HCT116 (cell line): Measurements from ENCODE around the gene VAMP8. TPM values are rescaled to one million over a fixed set of nuclear protein-coding genes. Genes with fewer than 3 reads are reported as not detected.

Experiments used
- ATAC-seq: fragments of 200-7000 bp; cut with Tn5 transposase; 2 replicates; pipeline ENCODE4 v1.9.1; 2020; ENCODE audit warnings: mild to moderate bottlenecking, moderate library complexity
- BruUV-seq: library from RNA; stranded (reverse); fragments of 400-500 nt; replicated peaks from 2 replicates; lab custom pipeline; 2021; lab: Mats Ljungman, UMichigan
- CTCF ChIA-PET: fragments of 300-600 bp; sonication (Branson Sonifier 250); formaldehyde crosslinking; loops from one replicate; lab custom pipeline; 2021; ENCODE audit warnings: antibody characterized with exemption; lab: Charles Lee
- POLR2A ChIA-PET: fragments of 300-600, 350-600 bp; sonication (Branson Sonifier 250); formaldehyde crosslinking; loops from one replicate; lab custom pipeline; 2021; ENCODE audit warnings: antibody characterized with exemption; lab: Charles Lee
- RAD21 ChIA-PET, 2 experiments: fragments of 300-600 bp; sonication (Branson Sonifier 250); formaldehyde crosslinking; loops; one replicate each; lab custom pipeline; 2023; ENCODE audit warnings: low total read pairs in 2 of 2; ENCODE audit not compliant: uncharacterized antibody in 2 of 2, unreplicated experiment in 2 of 2, low non-redundant PET in 1 of 2; lab: Charles Lee
- DNase-seq: peaks from one replicate; pipeline ENCODE4 v3.0.0-alpha.2; 2010; ENCODE audit warnings: low read depth, low spot score
- H2AFZ ChIP-seq: fragments of 200-600 bp; shearing (Covaris generic), sonication (generic); 2 replicates; pipeline ENCODE4 v1.6.1; 2017; ENCODE audit warnings: low read depth, mixed run types, mixed read lengths, antibody characterized with exemption, low read length; ENCODE audit not compliant: poor library complexity, severe bottlenecking
- H3K27ac ChIP-seq: 2 replicates; pipeline ENCODE4 v1.5.1; 2012; ENCODE audit warnings: low read depth, low read length
- H3K27me3 ChIP-seq: fragments of 200-600 bp; sonication (generic); 2 replicates; pipeline ENCODE4 v1.6.1; 2016; ENCODE audit warnings: mixed run types, low read length, mixed read lengths; ENCODE audit not compliant: insufficient read depth
- H3K36me3 ChIP-seq, 2 experiments: fragments of 200-500 bp in 1 of 2; fragments of 200-600 bp in 1 of 2; sonication (Bioruptor generic) in 1 of 2; sonication (generic) in 1 of 2; 2 replicates each; pipeline versions ENCODE4 v1.5.1 to v1.6.1; 2014 to 2016; ENCODE audit warnings: low read length in 2 of 2, inconsistent platforms in 1 of 2, mixed read lengths in 1 of 2, mixed run types in 1 of 2; ENCODE audit not compliant: insufficient read depth in 2 of 2, control insufficient read depth in 1 of 2
- H3K4me1 ChIP-seq, 2 experiments: fragments of 200-600 bp in 1 of 2; sonication (generic) in 1 of 2; 2 replicates each; pipeline versions ENCODE4 v1.5.1 to v1.6.1; 2012 to 2017; ENCODE audit warnings: low read length in 2 of 2, inconsistent platforms in 1 of 2, mild to moderate bottlenecking in 1 of 2, mixed read lengths in 1 of 2, mixed run types in 1 of 2, moderate library complexity in 1 of 2; ENCODE audit not compliant: insufficient read depth in 2 of 2, control insufficient read depth in 1 of 2
- H3K4me2 ChIP-seq: fragments of 200-600 bp; sonication (generic); 2 replicates; pipeline ENCODE4 v1.6.1; 2017; ENCODE audit warnings: mixed run types, low read length, mixed read lengths
- H3K4me3 ChIP-seq, 2 experiments: fragments of 200-600 bp in 1 of 2; sonication (generic) in 1 of 2; replicated peaks in 1 of 2; 2 replicates each; pipeline ENCODE4 v1.5.1; 2011 to 2016; ENCODE audit warnings: low read length in 2 of 2, control low read depth in 1 of 2, low read depth in 1 of 2, mild to moderate bottlenecking in 1 of 2, mixed read lengths in 1 of 2, mixed run types in 1 of 2
- H3K79me2 ChIP-seq: fragments of 200-600 bp; sonication (generic); 2 replicates; pipeline ENCODE4 v1.6.1; 2017; ENCODE audit warnings: mild to moderate bottlenecking, mixed run types, low read length, moderate library complexity, mixed read lengths; ENCODE audit not compliant: insufficient read depth
- H3K9ac ChIP-seq: fragments of 200-600 bp; sonication (generic); 2 replicates; pipeline ENCODE4 v1.6.1; 2016; ENCODE audit warnings: low read length, mixed read lengths
- H3K9me2 ChIP-seq: fragments of 200-600 bp; sonication (generic), shearing (Covaris generic); 2 replicates; pipeline ENCODE4 v1.6.1; 2017; ENCODE audit warnings: mixed run types, mild to moderate bottlenecking, moderate library complexity; ENCODE audit not compliant: insufficient read depth
- H3K9me3 ChIP-seq, 2 experiments: fragments of 200-500 bp in 1 of 2; fragments of 200-600 bp in 1 of 2; sonication (Bioruptor generic) in 1 of 2; sonication (generic) in 1 of 2; 2 replicates each; pipeline ENCODE4 v1.6.1; 2014 to 2017; ENCODE audit warnings: low read length in 2 of 2, mixed read lengths in 2 of 2, inconsistent platforms in 1 of 2, low read depth in 1 of 2, mild to moderate bottlenecking in 1 of 2, mixed run types in 1 of 2, moderate library complexity in 1 of 2; ENCODE audit not compliant: control insufficient read depth in 1 of 2, insufficient read depth in 1 of 2
- H4K20me1 ChIP-seq: fragments of 200-600 bp; sonication (generic), shearing (Covaris generic); 2 replicates; pipeline ENCODE4 v1.6.1; 2017; ENCODE audit warnings: mixed run types, mild to moderate bottlenecking, moderate library complexity; ENCODE audit not compliant: insufficient read depth
- POLR2AphosphoS5 ChIP-seq: IDR thresholded peaks from 2 replicates; pipeline ENCODE4 v1.6.1; 2011; ENCODE audit warnings: mild to moderate bottlenecking, low read depth, low read length, moderate library complexity
- SRF ChIP-seq: IDR thresholded peaks from 2 replicates; pipeline ENCODE4 v1.6.1; 2012; ENCODE audit warnings: low read depth
- ZNF274 ChIP-seq: fragments of 200-500 bp; sonication (Bioruptor generic); IDR thresholded peaks from 2 replicates; pipeline ENCODE4 v1.6.1; 2014; ENCODE audit warnings: mild to moderate bottlenecking, low read depth, low read length, inconsistent platforms
- intact Hi-C: fragments of 100-400 bp; cut with micrococcal nuclease; formaldehyde crosslinking; loops from 2 replicates; pipeline ENCODE4 v1.10.0; 2022
- total RNA-seq: library from RNA; stranded (reverse); gene quantifications from one replicate; pipeline ENCODE4 v1.2.1, GENCODE V29; 2021; ENCODE audit not compliant: unreplicated experiment

VAMP8 gene
- total RNA-seq, 1 experiment from 2014 or later: 52.6 TPM

DNA sequence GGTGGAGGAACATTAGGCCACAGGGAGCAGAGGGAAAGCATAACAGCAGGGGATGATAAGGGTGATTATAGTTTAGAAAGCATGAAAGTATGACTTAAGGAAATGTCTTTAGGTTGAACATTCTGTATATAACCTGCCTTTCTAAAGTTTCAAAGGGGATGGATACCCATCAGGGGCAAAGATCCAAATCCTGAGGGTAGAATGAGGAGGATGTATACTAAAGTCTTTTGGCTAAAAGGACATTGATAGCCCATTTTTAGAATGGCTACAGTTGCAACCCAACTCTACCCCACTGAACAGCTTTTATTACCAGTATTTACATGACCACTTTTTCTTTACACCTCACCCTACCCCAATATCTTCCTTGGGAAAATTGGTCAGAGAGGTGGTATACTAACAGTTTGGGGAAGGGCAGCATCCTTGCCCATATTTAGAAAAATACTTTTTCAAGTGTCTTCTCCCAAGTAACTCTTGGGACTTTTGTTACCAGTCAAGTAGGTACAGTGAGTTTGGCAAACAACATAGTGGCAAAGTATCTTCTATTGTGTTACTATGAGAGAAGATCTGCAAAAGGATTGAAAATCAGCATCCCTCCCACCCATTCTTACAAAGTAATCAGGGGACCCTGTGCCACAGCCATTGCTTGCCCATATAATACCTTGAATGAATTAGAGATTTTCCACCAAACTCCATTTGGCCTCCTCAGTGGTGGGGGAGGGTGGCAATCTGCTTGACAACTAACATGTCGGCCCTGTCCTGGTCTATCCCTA, 30.1 kb upstream of the VAMP8 start:
- intact Hi-C loops: no loop called here
- ATAC-seq: peak; percentile 5; the same call in 1 of the 2 replicates
- CTCF ChIA-PET: interaction anchor here (2.0 to 5.0 kb wide), 2 partner anchors 126 to 127 kb away, joined by 6 to 118 read pairs; partner anchors contain the start of gene SH2D6
- H3K9me2 ChIP-seq: no peaks in the 10 kb centered on the region
- peak; percentile 69 for TF ChIP-seq POLR2AphosphoS5
- no peak for TF ChIP-seq ZNF274
- POLR2A ChIA-PET: interaction anchor here (1.0 to 15.3 kb wide), 16 partner anchors 7 to 156 kb away, joined by 3 to 236 read pairs (median 4); partner anchors contain the start of genes GGCX, MAT2A and SH2D6
- peaks cover 18% of the 10 kb centered on the region; the same call in 1 of the 2 replicates for H4K20me1 ChIP-seq
- no peak overlapping the region for H3K9ac ChIP-seq
- peaks cover 0 to 12% of the 10 kb centered on the region in 2 experiments; a peak in 1 of 4 replicates for H3K4me1 ChIP-seq
- peaks cover 13% of the 10 kb centered on the region for H3K79me2 ChIP-seq
- H3K27ac ChIP-seq: peak overlapping the region; percentile 34; the same call in 1 of the 2 replicates
- no peak overlapping the region for H3K4me3 ChIP-seq
- peaks cover 21 to 56% of the 10 kb centered on the region in 2 experiments for H3K36me3 ChIP-seq
- no peaks in the 10 kb centered on the region for H3K9me3 ChIP-seq
- DNase-seq: no peak
- RAD21 ChIA-PET: interaction anchor here in 1 of 2 experiments (1.4 kb wide), 1 partner anchor 127 kb away, joined by 3 read pairs; no protein-coding TSS in a partner anchor
- BruUV-seq: no TSS peak
- no peak overlapping the region for H2AFZ ChIP-seq
- no peak overlapping the region for H3K4me2 ChIP-seq
- H3K27me3 ChIP-seq: no peaks in the 10 kb centered on the region

DNA sequence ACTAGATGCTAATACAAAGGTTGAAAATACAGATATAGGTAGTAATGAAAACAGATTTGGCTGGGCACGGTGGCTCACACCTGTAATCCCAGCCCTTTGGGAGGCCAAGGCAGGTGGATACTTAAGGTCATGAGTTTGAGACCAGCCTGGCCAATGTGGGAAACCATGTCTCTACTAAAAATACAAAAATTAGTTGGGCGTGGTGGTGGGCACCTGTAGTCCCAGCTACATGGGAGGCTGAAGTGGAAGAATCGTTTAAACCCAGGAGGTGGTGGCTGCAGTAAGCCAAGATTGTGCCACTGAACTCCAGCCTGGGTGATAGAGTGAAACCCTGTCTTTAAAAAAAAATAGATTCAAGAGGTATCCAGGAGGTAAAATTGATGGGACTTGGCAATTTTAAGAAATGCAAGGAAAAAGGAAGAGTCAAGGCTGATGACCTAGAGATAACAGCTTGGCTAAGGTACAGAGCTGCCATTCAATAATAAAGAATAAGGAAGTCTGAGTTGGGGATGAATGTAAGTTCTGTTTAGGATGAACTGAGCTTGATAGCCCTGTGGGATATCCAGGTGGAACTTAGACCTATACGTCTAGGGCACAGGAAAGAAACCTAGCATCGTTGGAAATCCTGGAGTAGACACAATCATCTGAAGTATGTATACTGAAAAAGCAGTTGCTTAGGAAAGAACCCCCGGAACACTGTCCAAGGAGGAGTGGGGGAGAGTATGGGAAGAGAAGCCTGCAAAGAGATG, 29.4 kb upstream of the VAMP8 start:
- intact Hi-C loops: no loop called here

More for the DNA sequence above, 29.4 kb upstream of the VAMP8 start:
- CTCF ChIA-PET: interaction anchor here (0.9 to 5.0 kb wide), 3 partner anchors 9 to 128 kb away, joined by 3 to 118 read pairs (median 3); partner anchors contain the start of genes MAT2A and SH2D6
- TF ChIP-seq SRF (no peak), POLR2AphosphoS5 (0 out of 2 replicates have a peak, but pooled peaks have one; percentile 2)
- TF ChIP-seq, all 23 proteins: peak for 1
- BruUV-seq: no TSS peak
- H3K27me3 ChIP-seq: no peaks in the 10 kb centered on the region
- no peaks in the 10 kb centered on the region for H3K9me3 ChIP-seq
- H3K4me1 ChIP-seq: peaks cover 0 to 9% of the 10 kb centered on the region in 2 experiments; a peak in 1 of 4 replicates
- H3K9me2 ChIP-seq: no peaks in the 10 kb centered on the region
- no peak overlapping the region for H3K4me2 ChIP-seq
- H3K27ac ChIP-seq: no peak overlapping the region
- ChIA-PET POLR2A (interaction anchor here (1.1 to 15.3 kb wide), 8 partner anchors 8 to 157 kb away, joined by 3 to 236 read pairs (median 3); partner anchors contain the start of genes MAT2A and SH2D6), RAD21 (interaction anchor here in 1 of 2 experiments (1.4 kb wide), 1 partner anchor 128 kb away, joined by 3 read pairs; no protein-coding TSS in a partner anchor)
- H2AFZ ChIP-seq: no peak overlapping the region
- peaks cover 16 to 56% of the 10 kb centered on the region in 2 experiments; a peak in 3 of 4 replicates for H3K36me3 ChIP-seq
- ATAC-seq (no peak), DNase-seq (no peak)
- peaks cover 10% of the 10 kb centered on the region; the same call in 1 of the 2 replicates for H4K20me1 ChIP-seq
- H3K79me2 ChIP-seq: peaks cover 6% of the 10 kb centered on the region
- no peak overlapping the region for H3K9ac ChIP-seq
- H3K4me3 ChIP-seq: no peak overlapping the region
